GM12872 (cell line): ENCODE data around the gene MSL1.
A peak's percentile ranks its signal among the peaks of the same experiment; 100 is the strongest.

Experiments used
- TF ChIP-seq, protein P1 (sequence below): IDR thresholded peaks from 3 replicates; pipeline ENCODE4 v1.5.1; 2011; ENCODE audit warnings: low read depth, mild to moderate bottlenecking, low read length, moderate library complexity; ENCODE audit not compliant: insufficient read depth

The MSL1 gene

DNA sequence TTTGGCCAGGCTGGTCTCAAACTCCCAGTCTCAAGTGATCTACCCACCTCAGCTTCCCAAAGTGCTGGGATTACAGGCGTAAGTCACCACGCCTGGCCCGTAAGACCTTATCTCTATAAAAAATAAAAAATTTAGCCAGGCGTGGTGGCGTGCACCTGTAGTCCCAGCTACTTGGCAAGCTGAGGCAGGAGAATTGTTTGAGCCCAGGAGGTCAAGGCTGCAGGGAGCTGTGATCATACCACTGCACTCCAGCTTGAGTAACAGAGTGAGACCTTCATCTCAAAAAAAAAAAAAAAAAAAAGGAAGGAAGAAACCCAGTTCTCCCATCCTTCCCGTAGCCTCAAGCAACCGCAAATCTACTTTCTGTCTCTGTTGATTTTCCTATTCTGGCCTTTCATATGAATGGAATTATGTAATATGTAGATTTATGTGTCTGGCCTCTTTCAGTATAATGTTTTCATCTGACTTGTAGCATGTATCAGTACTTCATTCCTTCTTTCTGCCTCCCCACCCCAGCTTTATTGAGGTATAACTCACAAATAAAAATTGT is 29.7 kb downstream of the MSL1 start:
- TF ChIP-seq, protein P1, sequence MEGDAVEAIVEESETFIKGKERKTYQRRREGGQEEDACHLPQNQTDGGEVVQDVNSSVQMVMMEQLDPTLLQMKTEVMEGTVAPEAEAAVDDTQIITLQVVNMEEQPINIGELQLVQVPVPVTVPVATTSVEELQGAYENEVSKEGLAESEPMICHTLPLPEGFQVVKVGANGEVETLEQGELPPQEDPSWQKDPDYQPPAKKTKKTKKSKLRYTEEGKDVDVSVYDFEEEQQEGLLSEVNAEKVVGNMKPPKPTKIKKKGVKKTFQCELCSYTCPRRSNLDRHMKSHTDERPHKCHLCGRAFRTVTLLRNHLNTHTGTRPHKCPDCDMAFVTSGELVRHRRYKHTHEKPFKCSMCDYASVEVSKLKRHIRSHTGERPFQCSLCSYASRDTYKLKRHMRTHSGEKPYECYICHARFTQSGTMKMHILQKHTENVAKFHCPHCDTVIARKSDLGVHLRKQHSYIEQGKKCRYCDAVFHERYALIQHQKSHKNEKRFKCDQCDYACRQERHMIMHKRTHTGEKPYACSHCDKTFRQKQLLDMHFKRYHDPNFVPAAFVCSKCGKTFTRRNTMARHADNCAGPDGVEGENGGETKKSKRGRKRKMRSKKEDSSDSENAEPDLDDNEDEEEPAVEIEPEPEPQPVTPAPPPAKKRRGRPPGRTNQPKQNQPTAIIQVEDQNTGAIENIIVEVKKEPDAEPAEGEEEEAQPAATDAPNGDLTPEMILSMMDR: no peak

DNA sequence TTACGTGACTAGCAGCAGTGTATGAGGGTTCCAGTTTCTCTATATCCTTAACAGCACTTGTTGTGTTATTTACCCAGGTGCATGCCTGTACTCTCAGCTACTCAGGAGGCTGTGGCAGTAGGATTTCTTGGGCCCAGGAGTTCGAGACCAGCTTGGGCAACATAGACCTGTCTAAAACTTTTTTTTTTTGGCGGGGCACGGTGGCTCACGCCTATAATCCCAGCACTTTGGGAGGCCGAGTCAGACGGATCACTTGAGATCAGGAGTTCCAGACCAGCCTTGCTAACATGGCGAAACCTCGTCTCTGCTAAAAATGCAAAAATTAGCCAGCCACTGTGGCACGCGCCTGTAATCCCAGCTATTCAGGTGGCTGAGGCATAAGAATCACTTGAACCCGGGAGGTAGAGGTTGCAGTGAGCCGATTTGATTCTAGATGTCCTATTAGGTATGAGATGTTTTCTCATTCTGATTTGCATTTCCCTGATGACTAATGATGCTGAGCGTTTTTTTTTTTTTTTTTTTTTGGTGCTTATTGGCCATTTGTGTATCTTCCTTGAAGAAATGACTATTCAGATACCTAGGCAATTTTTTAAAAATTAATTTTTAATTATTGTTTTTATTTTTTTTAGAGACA is 31.9 kb downstream of the MSL1 start:
- TF ChIP-seq, protein P1: no peak

DNA sequence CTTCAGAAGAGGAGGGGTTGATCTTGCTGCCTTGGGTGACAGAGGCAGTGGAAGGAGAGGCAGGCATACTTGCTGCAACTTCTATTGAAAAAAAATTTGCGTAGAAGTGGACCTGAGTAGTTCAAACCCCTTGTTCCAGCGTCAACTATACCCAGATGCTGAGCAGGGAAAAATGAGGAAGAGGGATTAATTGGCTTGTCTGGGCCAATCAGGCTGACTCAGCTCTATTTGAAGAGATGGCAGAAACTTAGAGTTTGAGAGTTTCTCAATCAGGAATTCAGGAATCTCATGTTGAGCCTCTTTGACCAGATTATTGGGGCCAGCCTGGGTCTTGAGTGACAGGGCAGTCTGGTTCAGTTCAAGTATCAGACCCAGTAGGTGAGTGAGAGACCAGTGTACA is 36.2 kb downstream of the MSL1 start:
- TF ChIP-seq, protein P1: no peak

DNA sequence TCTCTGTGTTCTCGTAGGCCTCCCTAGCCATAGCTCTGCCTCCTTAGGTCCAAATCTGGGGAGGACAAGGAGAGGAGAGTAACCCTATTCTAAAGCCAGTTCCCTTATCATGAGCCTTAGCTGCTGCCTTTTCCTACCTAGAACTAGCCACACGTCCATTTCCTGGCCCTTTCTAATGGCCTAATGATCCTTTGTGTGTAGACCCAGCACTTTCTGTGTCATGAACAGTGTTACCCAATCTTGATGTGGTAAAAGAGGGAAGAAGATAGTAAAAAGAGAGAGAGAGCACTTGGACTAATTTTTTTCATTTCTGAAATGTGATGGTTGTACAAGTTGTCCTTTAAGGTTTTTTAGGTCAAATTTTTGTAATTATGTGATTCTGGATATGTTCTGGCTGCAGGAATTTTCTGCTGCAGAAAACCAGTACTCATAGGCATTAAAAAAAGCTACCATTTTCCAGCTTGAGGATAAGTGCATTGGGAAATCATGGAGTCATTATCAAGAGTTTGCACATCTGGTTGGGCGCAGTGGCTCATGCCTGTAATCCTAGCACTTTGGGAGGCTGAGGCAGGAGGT is 36.8 kb downstream of the MSL1 start:
- TF ChIP-seq, protein P1: no peak

DNA sequence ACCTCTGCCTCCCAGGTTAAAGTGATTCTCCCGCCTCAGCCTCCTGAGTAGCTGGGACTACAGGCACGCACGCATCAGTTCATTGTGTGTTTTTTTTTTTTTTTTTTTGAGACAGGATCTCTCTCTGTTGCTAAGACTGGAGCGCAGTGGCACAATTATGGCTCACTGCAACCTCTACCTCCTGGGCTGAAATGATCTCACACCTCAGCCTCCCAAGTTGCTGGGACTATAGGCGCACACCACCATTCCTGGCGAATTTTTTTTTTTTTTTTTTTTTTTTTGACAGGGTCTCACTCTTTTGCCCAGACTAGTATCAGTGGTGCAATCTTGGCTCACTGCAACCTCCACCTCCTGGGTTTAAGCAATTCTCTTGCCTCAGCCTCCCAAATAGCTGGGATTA is 37.7 kb downstream of the MSL1 start:
- TF ChIP-seq, protein P1: no peak

DNA sequence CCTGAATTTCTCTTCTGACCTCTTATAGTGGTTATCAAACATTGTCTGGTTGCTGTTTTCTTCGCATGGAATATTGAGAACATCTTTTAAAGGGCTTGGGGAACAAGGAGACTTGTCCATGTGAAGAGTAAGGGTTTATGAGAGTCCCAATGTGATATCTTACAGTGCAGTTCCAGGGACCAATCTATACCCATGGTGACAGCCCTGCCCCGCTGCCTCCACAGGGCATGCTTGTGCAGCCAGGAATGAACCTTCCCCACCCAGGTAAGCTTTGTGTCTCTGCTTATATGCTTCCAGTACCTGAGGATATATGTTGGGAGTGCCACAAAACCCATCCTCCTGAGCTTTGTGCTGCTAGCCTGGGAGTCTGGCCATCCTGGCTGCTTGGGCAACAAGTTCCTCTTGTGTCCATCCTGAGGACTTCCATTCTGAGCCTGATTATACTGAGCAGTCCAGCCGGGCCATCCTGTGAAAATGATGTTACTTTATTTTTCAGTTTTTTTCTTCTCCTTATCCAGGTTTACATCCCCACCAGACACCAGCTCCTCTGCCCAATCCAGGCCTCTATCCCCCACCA is 46.0 kb downstream of the MSL1 start:
- TF ChIP-seq, protein P1: no peak

DNA sequence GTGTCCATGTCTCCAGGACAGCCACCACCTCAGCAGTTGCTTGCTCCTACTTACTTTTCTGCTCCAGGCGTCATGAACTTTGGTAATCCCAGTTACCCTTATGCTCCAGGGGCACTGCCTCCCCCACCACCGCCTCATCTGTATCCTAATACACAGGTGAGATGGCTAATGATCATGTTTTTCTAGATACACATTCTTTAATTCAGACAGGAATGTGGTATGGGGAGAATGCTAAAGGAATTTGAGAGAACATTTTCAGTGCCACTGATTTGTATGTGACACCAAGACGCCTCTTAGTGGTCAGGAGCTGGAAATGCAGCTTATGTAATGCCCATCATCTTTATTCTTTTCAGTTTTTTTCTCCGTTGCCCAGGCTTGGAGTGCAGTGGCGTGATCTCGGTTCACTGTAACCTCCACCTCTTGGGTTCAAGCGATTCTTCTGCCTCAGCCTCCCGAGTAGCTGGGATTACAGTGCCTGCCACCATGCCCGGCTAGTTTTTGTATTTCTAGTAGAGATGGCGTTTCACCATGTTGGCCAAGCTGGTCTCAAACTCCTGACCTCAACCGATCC is 46.6 kb downstream of the MSL1 start:
- TF ChIP-seq, protein P1: peak; percentile 85
